Measurements from ENCODE around the gene ABCB8.

DNA sequence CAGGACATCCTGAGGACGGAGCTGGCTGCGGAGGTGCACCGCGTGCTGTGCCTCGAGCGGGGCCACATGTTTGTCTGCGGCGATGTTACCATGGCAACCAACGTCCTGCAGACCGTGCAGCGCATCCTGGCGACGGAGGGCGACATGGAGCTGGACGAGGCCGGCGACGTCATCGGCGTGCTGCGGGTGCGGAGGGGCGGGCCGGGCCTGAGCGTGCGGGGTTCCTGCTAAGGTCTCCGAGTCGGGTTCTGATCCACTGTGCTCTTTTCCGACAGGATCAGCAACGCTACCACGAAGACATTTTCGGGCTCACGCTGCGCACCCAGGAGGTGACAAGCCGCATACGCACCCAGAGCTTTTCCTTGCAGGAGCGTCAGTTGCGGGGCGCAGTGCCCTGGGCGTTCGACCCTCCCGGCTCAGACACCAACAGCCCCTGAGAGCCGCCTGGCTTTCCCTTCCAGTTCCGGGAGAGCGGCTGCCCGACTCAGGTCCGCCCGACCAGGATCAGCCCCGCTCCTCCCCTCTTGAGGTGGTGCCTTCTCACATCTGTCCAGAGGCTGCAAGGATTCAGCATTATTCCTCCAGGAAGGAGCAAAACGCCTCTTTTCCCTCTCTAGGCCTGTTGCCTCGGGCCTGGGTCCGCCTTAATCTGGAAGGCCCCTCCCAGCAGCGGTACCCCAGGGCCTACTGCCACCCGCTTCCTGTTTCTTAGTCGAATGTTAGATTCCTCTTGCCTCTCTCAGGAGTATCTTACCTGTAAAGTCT lies 14.3 kb upstream of the ABCB8 start:
- TF ChIP-seq, protein P1, sequence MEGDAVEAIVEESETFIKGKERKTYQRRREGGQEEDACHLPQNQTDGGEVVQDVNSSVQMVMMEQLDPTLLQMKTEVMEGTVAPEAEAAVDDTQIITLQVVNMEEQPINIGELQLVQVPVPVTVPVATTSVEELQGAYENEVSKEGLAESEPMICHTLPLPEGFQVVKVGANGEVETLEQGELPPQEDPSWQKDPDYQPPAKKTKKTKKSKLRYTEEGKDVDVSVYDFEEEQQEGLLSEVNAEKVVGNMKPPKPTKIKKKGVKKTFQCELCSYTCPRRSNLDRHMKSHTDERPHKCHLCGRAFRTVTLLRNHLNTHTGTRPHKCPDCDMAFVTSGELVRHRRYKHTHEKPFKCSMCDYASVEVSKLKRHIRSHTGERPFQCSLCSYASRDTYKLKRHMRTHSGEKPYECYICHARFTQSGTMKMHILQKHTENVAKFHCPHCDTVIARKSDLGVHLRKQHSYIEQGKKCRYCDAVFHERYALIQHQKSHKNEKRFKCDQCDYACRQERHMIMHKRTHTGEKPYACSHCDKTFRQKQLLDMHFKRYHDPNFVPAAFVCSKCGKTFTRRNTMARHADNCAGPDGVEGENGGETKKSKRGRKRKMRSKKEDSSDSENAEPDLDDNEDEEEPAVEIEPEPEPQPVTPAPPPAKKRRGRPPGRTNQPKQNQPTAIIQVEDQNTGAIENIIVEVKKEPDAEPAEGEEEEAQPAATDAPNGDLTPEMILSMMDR (IDR thresholded peaks at IDR 0.05): peak; percentile 24
- no peak for TF ChIP-seq EZH2 (IDR thresholded peaks at IDR 0.05)

Measured in neural progenitor cell (in vitro differentiated cells).